PC-3 (cell line): ENCODE measurements around the gene PTPRN. TPM values are rescaled to one million over a fixed set of nuclear protein-coding genes. Genes with fewer than 3 reads are reported as not detected.

ENCODE experiments used
- ATAC-seq: fragments of 200-7000 bp; cut with Tn5 transposase; 2 replicates; pipeline ENCODE4 v1.9.1; 2020; ENCODE audit warnings: mild to moderate bottlenecking, moderate library complexity
- BruUV-seq: library from RNA; stranded (reverse); fragments of 400-500 nt; replicated peaks from 2 replicates; lab custom pipeline; 2021; lab: Mats Ljungman, UMichigan
- CTCF ChIA-PET: fragments of 300-600 bp; sonication (Branson Sonifier 250); formaldehyde crosslinking; loops from one replicate; lab custom pipeline; 2022; ENCODE audit warnings: antibody characterized with exemption; lab: Charles Lee
- POLR2A ChIA-PET: fragments of 300-600 bp; sonication (Branson Sonifier 250); formaldehyde crosslinking; loops from one replicate; lab custom pipeline; 2022; ENCODE audit warnings: antibody characterized with exemption; ENCODE audit not compliant: unreplicated experiment; lab: Charles Lee
- DNase-seq: peaks from one replicate; pipeline ENCODE4 v3.0.0-alpha.2; 2015
- H2AFZ ChIP-seq: fragments of 300-600 bp; sonication (generic); 2 replicates; pipeline ENCODE4 v1.6.0; 2016; ENCODE audit warnings: antibody characterized with exemption, low read length
- H3F3A ChIP-seq: fragments of 300-600 bp; sonication (generic); one replicate; pipeline ENCODE4 v1.6.0; 2017; ENCODE audit warnings: antibody characterized with exemption, low read length, control low read depth, mild to moderate bottlenecking; ENCODE audit not compliant: unreplicated experiment
- H3K27ac ChIP-seq: fragments of 300-600 bp; sonication (generic); 2 replicates; pipeline ENCODE4 v1.5.1; 2016; ENCODE audit warnings: mild to moderate bottlenecking, low read length
- H3K27me3 ChIP-seq: fragments of 300-600 bp; sonication (generic); 2 replicates; pipeline ENCODE4 v1.6.1; 2016; ENCODE audit warnings: low read length, mixed read lengths
- H3K36me3 ChIP-seq: fragments of 300-600 bp; sonication (generic); 2 replicates; pipeline ENCODE4 v1.6.1; 2016; ENCODE audit warnings: low read depth, mixed run types, low read length, mixed read lengths
- H3K4me1 ChIP-seq: fragments of 300-600 bp; sonication (generic); 2 replicates; pipeline ENCODE4 v1.5.1; 2016; ENCODE audit warnings: low read length; ENCODE audit not compliant: insufficient read depth
- H3K4me2 ChIP-seq: fragments of 300-600 bp; sonication (generic); 2 replicates; pipeline ENCODE4 v1.6.0; 2016; ENCODE audit warnings: low read length
- H3K4me3 ChIP-seq: fragments of 300-600 bp; sonication (generic); 2 replicates; pipeline ENCODE4 v1.5.1; 2016; ENCODE audit warnings: mild to moderate bottlenecking, low read length, mixed read lengths
- H3K79me2 ChIP-seq: fragments of 300-600 bp; sonication (generic); 2 replicates; pipeline ENCODE4 v1.6.1; 2017; ENCODE audit warnings: low read length, mixed read lengths
- H3K9ac ChIP-seq: fragments of 300-600 bp; sonication (generic); 2 replicates; pipeline ENCODE4 v1.6.0; 2016; ENCODE audit warnings: mild to moderate bottlenecking, low read length
- H3K9me2 ChIP-seq: fragments of 300-600 bp; sonication (generic); replicated peaks from 2 replicates; pipeline ENCODE4 v1.6.1; 2016; ENCODE audit warnings: mixed run types, low read length, mixed read lengths
- H3K9me3 ChIP-seq: fragments of 300-600 bp; sonication (generic); 2 replicates; pipeline ENCODE4 v1.6.1; 2016; ENCODE audit warnings: low read length, mixed read lengths
- H4K20me1 ChIP-seq: fragments of 300-600 bp; sonication (generic); 2 replicates; pipeline ENCODE4 v1.6.1; 2016; ENCODE audit warnings: low read length, mixed read lengths
- EZH2 ChIP-seq: fragments of 300-600 bp; sonication (generic); IDR thresholded peaks from one replicate; pipeline ENCODE4 v1.6.1; 2017; ENCODE audit warnings: antibody characterized with exemption, mild to moderate bottlenecking, low read length; ENCODE audit not compliant: unreplicated experiment
- EZH2phosphoT487 ChIP-seq: fragments of 300-600 bp; sonication (generic); IDR thresholded peaks from 2 replicates; pipeline ENCODE4 v1.6.1; 2018; ENCODE audit warnings: mild to moderate bottlenecking, antibody characterized with exemption, low read length, borderline replicate concordance
- intact Hi-C: fragments of 100-400 bp; cut with micrococcal nuclease; formaldehyde crosslinking; loops from 2 replicates; pipeline ENCODE4 v1.9.0; 2023
- total RNA-seq: library from RNA; depleted of rRNA; stranded (reverse); fragments of >200 nt; gene quantifications from 2 replicates; pipeline ENCODE4 v1.2.3, GENCODE V29; 2014
- TF ChIP-seq, protein P1 (sequence below): fragments of 300-600 bp; sonication (generic); conservative IDR thresholded peaks from 2 replicates; pipeline ENCODE4 v1.5.1; 2017; ENCODE audit warnings: antibody characterized with exemption, low read depth, mild to moderate bottlenecking, low read length

PTPRN gene
- total RNA-seq, 1 experiment from 2014 or later = 0.07 TPM

DNA sequence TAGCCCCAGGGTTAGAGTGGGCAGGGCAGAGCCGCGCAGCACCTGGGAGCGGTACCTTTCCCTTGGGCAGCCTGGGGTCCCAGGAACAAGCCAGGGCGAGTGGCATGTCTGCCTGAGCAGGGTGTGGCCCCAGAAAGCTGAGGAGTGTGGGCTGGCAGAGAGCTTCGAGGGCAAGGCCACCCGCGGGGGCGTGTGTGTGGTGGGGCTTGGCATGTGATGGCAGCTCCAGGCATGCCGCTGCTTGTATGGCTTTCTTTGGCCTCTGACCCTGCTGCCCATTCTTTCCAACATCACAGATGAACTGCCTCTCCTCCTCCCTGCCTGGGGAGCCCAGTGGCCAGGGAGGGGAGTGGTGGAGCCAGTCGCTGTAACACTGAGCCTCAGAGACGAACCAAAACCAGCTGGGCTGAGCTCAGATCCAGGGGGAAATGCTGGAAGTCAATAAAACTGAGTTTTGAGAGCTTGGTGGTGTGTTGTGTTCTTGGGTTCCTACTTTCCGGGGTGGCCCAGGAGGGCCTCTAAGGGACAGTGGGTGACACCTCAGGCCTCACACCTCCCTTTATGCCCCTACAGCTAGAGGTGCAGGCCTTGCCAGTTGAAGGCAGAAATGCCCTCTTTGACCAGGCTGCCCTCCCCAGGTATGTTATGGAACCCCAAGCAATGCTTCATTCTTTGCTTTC, 22.6 kb downstream of the PTPRN start:
- DNase-seq = no peak
- Histone ChIP-seq H3K9me3 (no peaks in the 10 kb centered on the region), H3K27me3 (no peaks in the 10 kb centered on the region), H3K9me2 (no peaks in the 10 kb centered on the region), H3K4me3 (no peak overlapping the region), H3F3A (no peaks in the 10 kb centered on the region), H3K4me1 (peaks cover 11% of the 10 kb centered on the region), H2AFZ (no peak overlapping the region), H3K4me2 (no peak overlapping the region), H3K9ac (no peak overlapping the region), H4K20me1 (no peaks in the 10 kb centered on the region), H3K79me2 (no peaks in the 10 kb centered on the region), H3K36me3 (peaks cover 3% of the 10 kb centered on the region; the same call in 1 of the 2 replicates), H3K27ac (no peak overlapping the region)
- ChIA-PET POLR2A (no interaction called here), CTCF (interaction anchor here (0.5 kb wide), 1 partner anchor 112 kb away, joined by 3 read pairs; no protein-coding TSS in a partner anchor)
- TF ChIP-seq EZH2phosphoT487 (no peak), EZH2 (no peak)
- TF ChIP-seq, protein P1, sequence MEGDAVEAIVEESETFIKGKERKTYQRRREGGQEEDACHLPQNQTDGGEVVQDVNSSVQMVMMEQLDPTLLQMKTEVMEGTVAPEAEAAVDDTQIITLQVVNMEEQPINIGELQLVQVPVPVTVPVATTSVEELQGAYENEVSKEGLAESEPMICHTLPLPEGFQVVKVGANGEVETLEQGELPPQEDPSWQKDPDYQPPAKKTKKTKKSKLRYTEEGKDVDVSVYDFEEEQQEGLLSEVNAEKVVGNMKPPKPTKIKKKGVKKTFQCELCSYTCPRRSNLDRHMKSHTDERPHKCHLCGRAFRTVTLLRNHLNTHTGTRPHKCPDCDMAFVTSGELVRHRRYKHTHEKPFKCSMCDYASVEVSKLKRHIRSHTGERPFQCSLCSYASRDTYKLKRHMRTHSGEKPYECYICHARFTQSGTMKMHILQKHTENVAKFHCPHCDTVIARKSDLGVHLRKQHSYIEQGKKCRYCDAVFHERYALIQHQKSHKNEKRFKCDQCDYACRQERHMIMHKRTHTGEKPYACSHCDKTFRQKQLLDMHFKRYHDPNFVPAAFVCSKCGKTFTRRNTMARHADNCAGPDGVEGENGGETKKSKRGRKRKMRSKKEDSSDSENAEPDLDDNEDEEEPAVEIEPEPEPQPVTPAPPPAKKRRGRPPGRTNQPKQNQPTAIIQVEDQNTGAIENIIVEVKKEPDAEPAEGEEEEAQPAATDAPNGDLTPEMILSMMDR = no peak
- intact Hi-C loops = no loop called here
- BruUV-seq = TSS peak; percentile 42
- no peak for ATAC-seq

DNA sequence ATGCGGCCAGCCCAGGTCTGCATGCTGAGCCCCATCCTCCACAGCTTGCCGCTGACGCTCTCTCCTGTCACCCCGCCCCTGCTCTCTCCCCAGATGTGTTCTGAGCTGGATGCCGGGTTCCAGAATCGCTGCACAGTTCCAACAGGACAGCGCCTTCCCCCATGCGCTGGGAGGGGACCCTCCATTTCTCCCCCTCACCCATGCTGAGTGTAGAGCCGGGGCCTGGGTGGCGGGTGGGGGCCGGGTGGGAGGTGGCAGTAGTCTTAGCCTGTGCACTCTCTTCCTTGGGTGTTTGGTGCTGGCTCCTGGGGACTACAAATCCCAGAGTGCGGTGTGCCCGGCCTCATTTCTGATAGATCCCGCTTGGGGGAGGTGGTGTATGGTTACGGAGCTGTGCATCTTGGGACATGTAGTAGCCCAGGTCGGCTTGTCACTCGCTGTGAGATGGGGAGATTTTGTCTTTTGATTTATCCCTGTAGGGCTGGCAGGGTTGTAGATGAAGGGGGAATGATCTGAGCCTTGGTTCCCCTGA, 23.2 kb downstream of the PTPRN start:
- TF ChIP-seq EZH2 (no peak), EZH2phosphoT487 (no peak)
- TF ChIP-seq, protein P1 = no peak
- CTCF ChIA-PET = interaction anchor here (0.5 kb wide), 1 partner anchor 113 kb away, joined by 3 read pairs; no protein-coding TSS in a partner anchor
- H3K9ac ChIP-seq = no peak overlapping the region
- H3K4me1 ChIP-seq = peaks cover 11% of the 10 kb centered on the region
- BruUV-seq = no TSS peak
- ATAC-seq = no peak
- DNase-seq = no peak
- H3K4me2 ChIP-seq = no peak overlapping the region
- no peaks in the 10 kb centered on the region for H3K9me2 ChIP-seq
- no peak overlapping the region for H3K4me3 ChIP-seq
- no peaks in the 10 kb centered on the region for H3K79me2 ChIP-seq
- H3K27ac ChIP-seq = no peak overlapping the region
- no peaks in the 10 kb centered on the region for H3F3A ChIP-seq
- intact Hi-C loops = no loop called here
- no peaks in the 10 kb centered on the region for H3K27me3 ChIP-seq
- no peak overlapping the region for H2AFZ ChIP-seq
- peaks cover 3% of the 10 kb centered on the region; the same call in 1 of the 2 replicates for H3K36me3 ChIP-seq
- no peaks in the 10 kb centered on the region for H3K9me3 ChIP-seq
- H4K20me1 ChIP-seq = no peaks in the 10 kb centered on the region
- POLR2A ChIA-PET = no interaction called here

DNA sequence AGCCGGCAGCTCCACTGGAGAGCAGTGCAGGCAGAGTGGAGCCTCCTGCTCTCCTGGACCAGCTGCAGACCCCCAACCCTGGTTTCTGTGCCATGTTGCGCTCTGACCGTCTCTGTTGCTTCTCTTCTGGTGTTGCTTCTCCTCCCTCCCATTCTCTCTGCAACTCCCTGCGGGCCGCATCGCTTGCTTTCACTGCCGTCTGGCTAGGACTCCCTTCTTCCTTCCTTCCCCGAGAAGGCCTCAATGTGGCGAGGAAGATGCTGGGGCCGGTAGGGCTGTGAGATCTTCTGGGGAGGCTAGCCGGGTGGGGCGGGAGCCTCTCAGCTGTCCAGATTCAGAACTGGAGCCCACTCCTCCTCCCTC, 23.8 kb downstream of the PTPRN start:
- H3K27ac ChIP-seq = no peak overlapping the region
- no peak overlapping the region for H3K4me3 ChIP-seq
- ChIA-PET POLR2A (no interaction called here), CTCF (no interaction called here)
- peaks cover 3% of the 10 kb centered on the region; the same call in 1 of the 2 replicates for H3K36me3 ChIP-seq
- H3K9ac ChIP-seq = no peak overlapping the region
- H2AFZ ChIP-seq = no peak overlapping the region
- BruUV-seq = no TSS peak
- intact Hi-C loops = no loop called here
- H3K9me3 ChIP-seq = no peaks in the 10 kb centered on the region
- no peak for TF ChIP-seq EZH2
- TF ChIP-seq, protein P1 = no peak
- TF ChIP-seq EZH2phosphoT487 = no peak
- H3K79me2 ChIP-seq = peaks cover 3% of the 10 kb centered on the region
- no peaks in the 10 kb centered on the region for H3F3A ChIP-seq
- DNase-seq = no peak
- H3K4me1 ChIP-seq = peaks cover 12% of the 10 kb centered on the region
- no peaks in the 10 kb centered on the region for H3K27me3 ChIP-seq
- no peaks in the 10 kb centered on the region for H4K20me1 ChIP-seq
- H3K9me2 ChIP-seq = no peaks in the 10 kb centered on the region
- ATAC-seq = no peak
- no peak overlapping the region for H3K4me2 ChIP-seq
